ENCODE results near the gene DDC.

The DDC gene

DNA sequence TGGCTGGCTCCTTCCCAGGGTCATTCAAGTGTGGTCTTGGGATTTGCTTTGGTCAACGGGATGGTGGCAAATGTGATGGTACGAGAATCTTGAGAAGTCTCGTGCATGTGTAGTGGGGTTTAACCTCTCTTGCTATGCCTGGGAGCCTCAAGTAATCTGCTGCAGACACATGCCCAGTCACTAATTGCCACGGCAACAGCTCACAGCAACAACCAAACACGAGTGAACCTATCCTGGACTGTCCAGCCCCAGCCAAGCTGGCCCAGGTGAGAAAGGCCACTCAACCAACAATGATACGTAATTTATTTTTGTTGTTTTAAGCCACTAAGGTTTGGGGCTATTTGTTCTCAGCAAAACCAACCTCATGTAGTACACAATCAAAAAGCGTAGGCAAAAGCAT, 38.1 kb upstream of the DDC start:
- Histone ChIP-seq H3K4me2 (no peak overlapping the region), H3K36me3 (peaks cover 85 to 100% (median 97%) of the 10 kb centered on the region in 11 experiments), H4K20me1 (peaks cover 0 to 24% (median 4%) of the 10 kb centered on the region in 11 experiments; a peak in 8 of 22 replicates), H3K4me3 (no peak overlapping the region), H3K9ac (no peak overlapping the region), H3K4me1 (peaks cover 0 to 4% (median 0%) of the 10 kb centered on the region in 10 experiments; a peak in 6 of 20 replicates), H3K27me3 (no peaks in the 10 kb centered on the region), H3K27ac (no peak overlapping the region), H3K9me3 (replicated peaks in 1 of 11) (peaks cover 0 to under 1% (median 0%) of the 10 kb centered on the region in 11 experiments; a peak in 2 of 22 replicates)
- no peak for TF ChIP-seq Cebpa-rat (IDR thresholded peaks at IDR 0.05)

- Histone ChIP-seq H3K9me3 (replicated peaks in 1 of 11) (no peaks in the 10 kb centered on the region), H4K20me1 (peaks cover 0 to 12% (median 4%) of the 10 kb centered on the region in 11 experiments; a peak in 7 of 22 replicates), H3K36me3 (peaks cover 81 to 100% (median 96%) of the 10 kb centered on the region in 11 experiments), H3K4me3 (no peak overlapping the region), H3K9ac (no peak overlapping the region), H3K27me3 (no peaks in the 10 kb centered on the region), H3K4me2 (no peak overlapping the region), H3K27ac (no peak overlapping the region), H3K4me1 (peaks cover 0 to 5% (median 0%) of the 10 kb centered on the region in 10 experiments; a peak in 4 of 20 replicates)
- no peak for TF ChIP-seq Cebpa-rat (IDR thresholded peaks at IDR 0.05)
These were observed 34.2 kb upstream of the DDC start for GRCh38 chr7:50599385-50599784.

- H3K4me1 ChIP-seq, result peaks cover 0 to 5% (median 0%) of the 10 kb centered on the region in 10 experiments; a peak in 4 of 20 replicates
- H3K9me3 ChIP-seq (replicated peaks in 1 of 11), result no peaks in the 10 kb centered on the region
- H3K27me3 ChIP-seq, result no peaks in the 10 kb centered on the region
- peaks cover 0 to 11% (median 0%) of the 10 kb centered on the region in 11 experiments; a peak in 4 of 22 replicates for H4K20me1 ChIP-seq
- no peak overlapping the region for H3K27ac ChIP-seq
- no peak overlapping the region for H3K4me2 ChIP-seq
- no peak overlapping the region for H3K4me3 ChIP-seq
- H3K36me3 ChIP-seq, result peaks cover 81 to 100% (median 96%) of the 10 kb centered on the region in 11 experiments
- no peak for TF ChIP-seq Cebpa-rat (IDR thresholded peaks at IDR 0.05)
- no peak overlapping the region for H3K9ac ChIP-seq
These were observed 33.5 kb upstream of the DDC start for GRCh38 chr7:50598460-50599343.

DNA sequence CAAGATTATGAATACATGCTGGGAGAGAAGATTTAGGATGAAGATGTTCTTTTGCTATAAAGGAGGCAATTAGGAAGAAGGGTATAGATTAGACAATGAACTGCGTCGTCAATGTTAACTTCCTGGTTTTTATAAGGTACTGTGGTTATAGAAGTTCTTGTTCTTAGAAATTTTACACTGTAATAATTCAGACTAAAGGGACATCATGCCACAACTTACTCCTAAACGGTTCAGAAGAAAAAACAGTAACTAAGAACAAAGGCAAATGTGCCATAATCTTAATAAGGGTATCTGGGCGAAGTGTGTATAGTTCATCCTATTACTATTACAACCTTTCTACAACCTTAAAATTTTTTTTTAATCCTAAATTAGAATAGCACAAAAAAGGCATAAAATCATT, 31.3 kb upstream of the DDC start:
- H3K9me3 ChIP-seq (replicated peaks in 1 of 11), result no peaks in the 10 kb centered on the region
- H3K4me3 ChIP-seq, result no peak overlapping the region
- H3K27ac ChIP-seq, result no peak overlapping the region
- peaks cover 0 to 11% (median 6%) of the 10 kb centered on the region in 10 experiments; a peak in 14 of 20 replicates for H3K4me1 ChIP-seq
- no peak for TF ChIP-seq Cebpa-rat (IDR thresholded peaks at IDR 0.05)
- H4K20me1 ChIP-seq, result peaks cover 0 to 11% (median 0%) of the 10 kb centered on the region in 11 experiments; a peak in 3 of 22 replicates
- H3K27me3 ChIP-seq, result no peaks in the 10 kb centered on the region
- H3K36me3 ChIP-seq, result peaks cover 88 to 100% (median 97%) of the 10 kb centered on the region in 11 experiments
- H3K4me2 ChIP-seq, result no peak overlapping the region
- H3K9ac ChIP-seq, result no peak overlapping the region

GRCh38 chr7:50595491-50596102, 30.4 kb upstream of the DDC start:
- Histone ChIP-seq H3K4me2 (no peak overlapping the region), H3K9ac (no peak overlapping the region), H3K27me3 (no peaks in the 10 kb centered on the region), H3K27ac (no peak overlapping the region), H3K36me3 (peaks cover 87 to 100% (median 97%) of the 10 kb centered on the region in 11 experiments), H4K20me1 (peaks cover 0 to 11% (median 0%) of the 10 kb centered on the region in 11 experiments; a peak in 2 of 22 replicates), H3K4me1 (peaks cover 0 to 17% (median 8%) of the 10 kb centered on the region in 10 experiments; a peak in 14 of 20 replicates), H3K4me3 (no peak overlapping the region), H3K9me3 (replicated peaks in 1 of 11) (no peaks in the 10 kb centered on the region)
- TF ChIP-seq Cebpa-rat (IDR thresholded peaks at IDR 0.05), result no peak

GRCh38 chr7:50594734-50595485, 29.7 kb upstream of the DDC start:
- Histone ChIP-seq H3K4me3 (no peak overlapping the region), H3K27ac (no peak overlapping the region), H3K27me3 (no peaks in the 10 kb centered on the region), H3K4me1 (peaks cover 0 to 17% (median 8%) of the 10 kb centered on the region in 10 experiments; a peak in 14 of 20 replicates), H3K9me3 (replicated peaks in 1 of 11) (no peaks in the 10 kb centered on the region), H4K20me1 (peaks cover 0 to 11% (median 0%) of the 10 kb centered on the region in 11 experiments; a peak in 2 of 22 replicates), H3K9ac (no peak overlapping the region), H3K4me2 (no peak overlapping the region), H3K36me3 (peaks cover 82 to 99% (median 92%) of the 10 kb centered on the region in 11 experiments)
- TF ChIP-seq Cebpa-rat (IDR thresholded peaks at IDR 0.05), result no peak

GRCh38 chr7:50594136-50594535, 28.9 kb upstream of the DDC start:
- Histone ChIP-seq H4K20me1 (peaks cover 0 to 7% (median 0%) of the 10 kb centered on the region in 11 experiments; a peak in 1 of 22 replicates), H3K4me2 (no peak overlapping the region), H3K27ac (no peak overlapping the region), H3K9ac (no peak overlapping the region), H3K9me3 (replicated peaks in 1 of 11) (no peaks in the 10 kb centered on the region), H3K4me1 (peaks cover 0 to 17% (median 8%) of the 10 kb centered on the region in 10 experiments; a peak in 14 of 20 replicates), H3K36me3 (peaks cover 74 to 91% (median 84%) of the 10 kb centered on the region in 11 experiments), H3K4me3 (no peak overlapping the region), H3K27me3 (no peaks in the 10 kb centered on the region)
- TF ChIP-seq Cebpa-rat (IDR thresholded peaks at IDR 0.05), result no peak

- H3K27me3 ChIP-seq, result no peaks in the 10 kb centered on the region
- no peaks in the 10 kb centered on the region for H3K9me3 ChIP-seq (replicated peaks in 1 of 11)
- H4K20me1 ChIP-seq, result peaks cover 0 to 6% (median 0%) of the 10 kb centered on the region in 11 experiments; a peak in 1 of 22 replicates
- H3K27ac ChIP-seq, result no peak overlapping the region
- H3K4me1 ChIP-seq, result peaks cover 0 to 17% (median 5%) of the 10 kb centered on the region in 10 experiments; a peak in 11 of 20 replicates
- TF ChIP-seq Cebpa-rat (IDR thresholded peaks at IDR 0.05), result no peak
- H3K4me3 ChIP-seq, result no peak overlapping the region
- no peak overlapping the region for H3K9ac ChIP-seq
- peaks cover 62 to 79% (median 72%) of the 10 kb centered on the region in 11 experiments for H3K36me3 ChIP-seq
- no peak overlapping the region for H3K4me2 ChIP-seq
These were observed 27.7 kb upstream of the DDC start for GRCh38 chr7:50592940-50593339.
